Esophagus muscularis mucosa (tissue), 4 donors: Measurements from ENCODE around the gene LRP10. TPM values are rescaled to one million over a fixed set of nuclear protein-coding genes. Genes with fewer than 3 reads are reported as not detected.
A peak's percentile ranks its signal among the peaks of the same experiment; 100 is the strongest.

Source experiments
- DNase-seq: peaks from one replicate; pipeline ENCODE4 v3.0.0-alpha.2; 2017; ENCODE audit errors: extremely low spot score
- H3K27ac ChIP-seq, 4 donors: fragments of 200-600 bp; sonication (generic); replicated peaks in 1 of 4; 1 replicate in 3 of 4; 2 replicates in 1 of 4; pipeline ENCODE4 v1.5.1; 2016 to 2019; ENCODE audit warnings: mild to moderate bottlenecking in 1 of 4
- H3K27me3 ChIP-seq, 4 donors: fragments of 200-600 bp; sonication (generic); one replicate each; pipeline versions ENCODE4 v1.5.1 to v1.6.0; 2016 to 2019
- H3K36me3 ChIP-seq, 4 donors: fragments of 200-600 bp; sonication (generic); one replicate each; pipeline ENCODE4 v1.5.1; 2016 to 2019
- H3K4me1 ChIP-seq, 4 donors: fragments of 200-600 bp; sonication (generic); one replicate each; pipeline ENCODE4 v1.5.1; 2016 to 2019
- H3K4me3 ChIP-seq, 4 donors: fragments of 200-600 bp; sonication (generic); 1 replicate in 2 of 4; 2 replicates in 2 of 4; pipeline ENCODE4 v1.5.1; 2016 to 2019; ENCODE audit warnings: mild to moderate bottlenecking in 4 of 4, moderate library complexity in 1 of 4
- H3K9me3 ChIP-seq, 4 donors: fragments of 200-600 bp; sonication (generic); 1 replicate in 3 of 4; 2 replicates in 1 of 4; pipeline ENCODE4 v1.5.1; 2016 to 2019
- CTCF ChIP-seq, 3 experiments: fragments of 200-600 bp in 2 of 3; fragments of 450-650 bp in 1 of 3; sonication (generic) in 2 of 3; IDR thresholded peaks; one replicate each; pipeline ENCODE4 v1.5.1; 2017 to 2019; ENCODE audit warnings: antibody characterized with exemption in 3 of 3, mild to moderate bottlenecking in 2 of 3, moderate library complexity in 1 of 3
- EP300 ChIP-seq: sonication (generic); formaldehyde crosslinking; IDR thresholded peaks from one replicate; pipeline ENCODE4 v1.6.1; 2017; ENCODE audit warnings: antibody characterized with exemption
- POLR2A ChIP-seq: fragments of 450-650 bp; IDR thresholded peaks from one replicate; pipeline ENCODE4 v1.6.1; 2017; ENCODE audit warnings: antibody characterized with exemption, moderate library complexity, mild to moderate bottlenecking, low read depth
- POLR2AphosphoS5 ChIP-seq, 2 donors: sonication (generic); formaldehyde crosslinking; IDR thresholded peaks; one replicate each; pipeline ENCODE4 v1.6.1; 2017; ENCODE audit warnings: antibody characterized with exemption in 2 of 2
- WGBS: methylation state at CpG from one replicate; pipeline ENCODE4 v1.1.5; 2018; 5-methylcytosine and 5-hydroxymethylcytosine counted together
- intact Hi-C: fragments of 100-400 bp; cut with DNase I; formaldehyde crosslinking; loops from one replicate; pipeline ENCODE4 v1.15.1; 2023
- total RNA-seq, 4 donors: library from RNA; depleted of rRNA; stranded (reverse); fragments of >200 nt; gene quantifications; one replicate each; pipeline versions ENCODE4 v1.1.0 to v1.2.1, GENCODE V29; 2016

The LRP10 gene
- total RNA-seq, 4 donors from 2014 or later = 111 to 279 (median 197) TPM

- DNase-seq = no peak
Observed at GRCh38 chr14:22898302-22899090, 27.0 kb downstream of the LRP10 start.

GRCh38 chr14:22900081-22900799 lies 28.7 kb downstream of the LRP10 start:
- Histone ChIP-seq H3K4me3 (no peak overlapping the region), H3K9me3 (no peaks in the 10 kb centered on the region), H3K36me3 (peaks cover 45 to 51% (median 49%) of the 10 kb centered on the region in 4 donors), H3K27ac (peak overlapping the region; percentile 62 to 76 (median 66)), H3K27me3 (no peaks in the 10 kb centered on the region), H3K4me1 (peaks cover 9 to 37% (median 31%) of the 10 kb centered on the region in 4 donors)
- DNase-seq = no peak
- TF ChIP-seq EP300 = no peak
- TF ChIP-seq CTCF (IDR thresholded peaks at IDR 0.05) = peak; percentile 52 to 62 (median 56)
- WGBS = 14% methylated on average over 3 of the region's 3 CpGs
- intact Hi-C loops = loop anchor here (1.0 kb wide), 1 partner anchor 28 kb away; no protein-coding TSS in a partner anchor

More at GRCh38 chr14:22898302-22899090, 27.0 kb downstream of the LRP10 start:
- intact Hi-C loops = no loop called here
- Histone ChIP-seq H3K27ac (peak overlapping the region; percentile 62 to 76 (median 66)), H3K36me3 (peaks cover 28 to 33% (median 31%) of the 10 kb centered on the region in 4 donors), H3K9me3 (no peaks in the 10 kb centered on the region), H3K4me3 (no peak overlapping the region), H3K27me3 (no peaks in the 10 kb centered on the region), H3K4me1 (peaks cover 9 to 37% (median 31%) of the 10 kb centered on the region in 4 donors)
- WGBS = 41% methylated on average over 8 of the region's 8 CpGs
- TF ChIP-seq EP300 = no peak
- TF ChIP-seq POLR2A = no peak
- TF ChIP-seq CTCF (IDR thresholded peaks at IDR 0.05) = no peak
- peak; percentile 7 to 52 for TF ChIP-seq POLR2AphosphoS5 (IDR thresholded peaks at IDR 0.05)

- intact Hi-C loops = no loop called here
Observed at GRCh38 chr14:22901799-22902198, 30.3 kb downstream of the LRP10 start.

GRCh38 chr14:22903742-22904087 lies 32.2 kb downstream of the LRP10 start:
- intact Hi-C loops = no loop called here
- H3K4me1 ChIP-seq = peaks cover under 1 to 20% (median 16%) of the 10 kb centered on the region in 4 donors
- no peak overlapping the region for H3K4me3 ChIP-seq
- 96% methylated on average over 2 of the region's 2 CpGs for WGBS
- H3K27me3 ChIP-seq = no peaks in the 10 kb centered on the region
- no peak for DNase-seq
- no peak for TF ChIP-seq POLR2AphosphoS5 (IDR thresholded peaks at IDR 0.05)
- no peak for TF ChIP-seq EP300
- TF ChIP-seq CTCF (IDR thresholded peaks at IDR 0.05) = no peak
- TF ChIP-seq POLR2A = no peak
- no peak overlapping the region for H3K27ac ChIP-seq
- peaks cover 79 to 86% (median 82%) of the 10 kb centered on the region in 4 donors for H3K36me3 ChIP-seq
- H3K9me3 ChIP-seq = no peaks in the 10 kb centered on the region

More at GRCh38 chr14:22901799-22902198, 30.3 kb downstream of the LRP10 start:
- no peak for TF ChIP-seq CTCF (IDR thresholded peaks at IDR 0.05)
- no peak for TF ChIP-seq EP300
- TF ChIP-seq POLR2AphosphoS5 (IDR thresholded peaks at IDR 0.05) = no peak
- no peak for TF ChIP-seq POLR2A
- H3K36me3 ChIP-seq = peaks cover 61 to 66% (median 64%) of the 10 kb centered on the region in 4 donors
- DNase-seq = no peak
- no peak overlapping the region for H3K4me3 ChIP-seq
- WGBS = 96% methylated on average over 7 of the region's 7 CpGs
- peaks cover 9 to 29% (median 23%) of the 10 kb centered on the region in 4 donors for H3K4me1 ChIP-seq
- H3K27ac ChIP-seq = no peak overlapping the region
- no peaks in the 10 kb centered on the region for H3K27me3 ChIP-seq
- H3K9me3 ChIP-seq = no peaks in the 10 kb centered on the region
